ENCODE results near the gene FOXP1. TPM values are rescaled to one million over a fixed set of nuclear protein-coding genes. Genes with fewer than 3 reads are reported as not detected.

Gene FOXP1
- total RNA-seq, 1 experiment from 2014 or later = 2.9 TPM

- ChIA-PET CTCF (no interaction called here), POLR2A (no interaction called here)
- H3K4me1 ChIP-seq (ENCODE audit: control insufficient read depth, insufficient read depth, low read length) = no peaks in the 10 kb centered on the region
- H3K27me3 ChIP-seq (ENCODE audit: control insufficient read depth, insufficient read depth, low read length) = no peaks in the 10 kb centered on the region
- no peak overlapping the region for H3K27ac ChIP-seq (ENCODE audit: low read length)
- no peak overlapping the region for H3K4me3 ChIP-seq (ENCODE audit: low read depth in 2 of 2, low read length in 2 of 2)
- in situ Hi-C loops (cut with HindIII; ENCODE audit: low pct_unique_long_range_greater_than_20kb, low sequenced_read_pairs) = no loop called here
- H3K36me3 ChIP-seq (ENCODE audit: control insufficient read depth, insufficient read depth, low read length) = no peaks in the 10 kb centered on the region
- intact Hi-C loops (cut with micrococcal nuclease; ENCODE audit: unreplicated experiment) = no loop called here
- no TSS peak for BruUV-seq (replicated peaks)
- DNase-seq (ENCODE audit: low read depth, low spot score) = no peak
- ATAC-seq = no peak
- no peak for TF ChIP-seq TCF7L2 (IDR thresholded peaks at IDR 0.05; ENCODE audit: low read depth, low read length)
- TF ChIP-seq SIN3A (IDR thresholded peaks at IDR 0.05; ENCODE audit: borderline replicate concordance, insufficient read depth, low read depth, low read length) = no peak
- no peak for TF ChIP-seq CTCF (IDR thresholded peaks at IDR 0.05)
- TF ChIP-seq POLR2AphosphoS5 (IDR thresholded peaks at IDR 0.05; ENCODE audit: low read depth, low read length) = no peak
- no peak for TF ChIP-seq REST (IDR thresholded peaks at IDR 0.05; ENCODE audit: insufficient read depth in 1 of 2, low read depth in 2 of 2, low read length in 1 of 2)
- no peaks in the 10 kb centered on the region for H3K9me3 ChIP-seq (ENCODE audit: control insufficient read depth, insufficient read depth, low read depth, low read length)
These were observed 126.7 kb downstream of the FOXP1 start for GRCh38 chr3:71456826-71457225.

DNA sequence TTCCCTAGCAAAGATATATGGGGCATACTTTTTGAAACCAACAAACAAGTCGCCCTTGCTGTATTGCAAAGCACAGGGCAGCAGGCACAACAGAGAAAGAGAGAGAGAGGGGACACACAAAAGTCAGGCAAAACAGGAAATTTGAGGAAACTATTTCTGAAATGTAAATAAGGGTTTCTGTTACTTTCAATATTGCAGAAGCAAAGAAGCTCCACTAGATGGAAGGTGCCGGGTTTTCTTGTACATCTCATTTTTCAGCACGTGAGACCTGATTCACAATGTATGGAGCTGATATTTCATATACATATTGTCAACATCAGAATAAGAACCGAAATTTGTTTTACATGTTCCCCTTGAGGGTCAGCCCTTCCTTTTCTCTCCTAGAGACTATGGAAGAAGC lies 127.4 kb downstream of the FOXP1 start:
- no peak overlapping the region for H3K4me3 ChIP-seq (ENCODE audit: low read depth in 2 of 2, low read length in 2 of 2)
- POLR2A ChIA-PET = no interaction called here
- in situ Hi-C loops (cut with HindIII; ENCODE audit: low pct_unique_long_range_greater_than_20kb, low sequenced_read_pairs) (no loop called here), intact Hi-C loops (cut with micrococcal nuclease; ENCODE audit: unreplicated experiment) (no loop called here)
- H3K27me3 ChIP-seq (ENCODE audit: control insufficient read depth, insufficient read depth, low read length) = no peaks in the 10 kb centered on the region
- ATAC-seq (no peak), DNase-seq (ENCODE audit: low read depth, low spot score) (no peak)
- no TSS peak for BruUV-seq (replicated peaks)
- no peaks in the 10 kb centered on the region for H3K36me3 ChIP-seq (ENCODE audit: control insufficient read depth, insufficient read depth, low read length)
- no peaks in the 10 kb centered on the region for H3K4me1 ChIP-seq (ENCODE audit: control insufficient read depth, insufficient read depth, low read length)
- H3K27ac ChIP-seq (ENCODE audit: low read length) = no peak overlapping the region
- H3K9me3 ChIP-seq (ENCODE audit: control insufficient read depth, insufficient read depth, low read depth, low read length) = no peaks in the 10 kb centered on the region
- CTCF ChIA-PET = no interaction called here
- TF ChIP-seq REST (IDR thresholded peaks at IDR 0.05; ENCODE audit: insufficient read depth in 1 of 2, low read depth in 2 of 2, low read length in 1 of 2) = no peak
- no peak for TF ChIP-seq POLR2AphosphoS5 (IDR thresholded peaks at IDR 0.05; ENCODE audit: low read depth, low read length)
- TF ChIP-seq TCF7L2 (IDR thresholded peaks at IDR 0.05; ENCODE audit: low read depth, low read length) = no peak
- TF ChIP-seq CTCF (IDR thresholded peaks at IDR 0.05) = no peak
- no peak for TF ChIP-seq SIN3A (IDR thresholded peaks at IDR 0.05; ENCODE audit: borderline replicate concordance, insufficient read depth, low read depth, low read length)

Measured in Panc1 (cell line).